Liver (tissue), 9 donors: ENCODE data around the gene ASS1. TPM values are rescaled to one million over a fixed set of nuclear protein-coding genes. Genes with fewer than 3 reads are reported as not detected.

ENCODE experiments used
- DNase-seq: peaks from one replicate; pipeline ENCODE4 v3.0.0-alpha.2; 2017; ENCODE audit warnings: low spot score
- H3K27ac ChIP-seq, 2 donors: one replicate each; pipeline ENCODE4 v1.7.0; 2013; ENCODE audit warnings: inconsistent platforms in 2 of 2, low read length in 2 of 2, control low read depth in 1 of 2, low read depth in 1 of 2, mild to moderate bottlenecking in 1 of 2
- H3K27me3 ChIP-seq, 4 donors: one replicate each; pipeline versions ENCODE4 v1.6.1 to v1.7.0; 2013; ENCODE audit warnings: low read length in 3 of 4, inconsistent platforms in 1 of 4, mild to moderate bottlenecking in 1 of 4, moderate library complexity in 1 of 4; ENCODE audit not compliant: control insufficient read depth in 4 of 4, insufficient read depth in 4 of 4
- H3K36me3 ChIP-seq, 4 donors: one replicate each; pipeline versions ENCODE4 v1.6.1 to v1.7.0; 2013; ENCODE audit warnings: low read length in 3 of 4, mild to moderate bottlenecking in 3 of 4, low read depth in 1 of 4, moderate library complexity in 1 of 4; ENCODE audit not compliant: control insufficient read depth in 4 of 4, insufficient read depth in 3 of 4
- H3K4me1 ChIP-seq, 4 donors: one replicate each; pipeline versions ENCODE4 v1.6.1 to v1.7.0; 2013; ENCODE audit warnings: low read length in 3 of 4, mild to moderate bottlenecking in 3 of 4, moderate library complexity in 1 of 4; ENCODE audit not compliant: control insufficient read depth in 4 of 4, insufficient read depth in 4 of 4
- H3K4me3 ChIP-seq, 3 donors: one replicate each; pipeline versions ENCODE4 v1.6.1 to v1.7.0; 2013; ENCODE audit warnings: low read length in 3 of 3, control low read depth in 1 of 3, low read depth in 1 of 3, mild to moderate bottlenecking in 1 of 3
- H3K9ac ChIP-seq, 2 donors: one replicate each; pipeline ENCODE4 v1.7.0; 2013; ENCODE audit warnings: low read length in 2 of 2, mild to moderate bottlenecking in 2 of 2, moderate library complexity in 2 of 2, control low read depth in 1 of 2, low read depth in 1 of 2
- H3K9me3 ChIP-seq, 4 donors: one replicate each; pipeline versions ENCODE4 v1.6.1 to v1.7.0; 2013; ENCODE audit warnings: low read length in 3 of 4; ENCODE audit not compliant: control insufficient read depth in 4 of 4
- EGR1 ChIP-seq, 2 donors: IDR thresholded peaks; 2 replicates each; pipeline ENCODE4 v1.6.1; 2016 to 2018; ENCODE audit warnings: antibody characterized with exemption in 2 of 2, low read depth in 2 of 2
- FOXA1 ChIP-seq: IDR thresholded peaks from 2 replicates; pipeline ENCODE4 v1.6.1; 2016; ENCODE audit warnings: antibody characterized with exemption
- FOXA2 ChIP-seq: IDR thresholded peaks from 2 replicates; pipeline ENCODE4 v1.6.1; 2016; ENCODE audit warnings: antibody characterized with exemption
- GABPA ChIP-seq, 2 donors: IDR thresholded peaks in 1 of 2; conservative IDR thresholded peaks in 1 of 2; 2 replicates each; pipeline ENCODE4 v1.6.1; 2016; ENCODE audit warnings: antibody characterized with exemption in 2 of 2, mild to moderate bottlenecking in 1 of 2, moderate library complexity in 1 of 2
- HNF4A ChIP-seq, 2 donors: conservative IDR thresholded peaks; 2 replicates each; pipeline ENCODE4 v1.6.1; 2016; ENCODE audit warnings: antibody characterized with exemption in 2 of 2, mild to moderate bottlenecking in 2 of 2
- HNF4G ChIP-seq: IDR thresholded peaks from 2 replicates; pipeline ENCODE4 v1.6.1; 2016; ENCODE audit warnings: antibody characterized with exemption
- JUND ChIP-seq, 2 donors: IDR thresholded peaks; 2 replicates each; pipeline ENCODE4 v1.6.1; 2016; ENCODE audit warnings: antibody characterized with exemption in 2 of 2
- NR2F2 ChIP-seq: IDR thresholded peaks from 2 replicates; pipeline ENCODE4 v1.6.1; 2016; ENCODE audit warnings: antibody characterized with exemption
- RAD21 ChIP-seq, 2 donors: IDR thresholded peaks; 2 replicates each; pipeline ENCODE4 v1.6.1; 2016; ENCODE audit warnings: antibody characterized with exemption in 2 of 2, mild to moderate bottlenecking in 2 of 2
- RXRA ChIP-seq, 2 donors: IDR thresholded peaks; 2 replicates each; pipeline ENCODE4 v1.6.1; 2017 to 2018; ENCODE audit warnings: antibody characterized with exemption in 2 of 2, mild to moderate bottlenecking in 1 of 2
- SP1 ChIP-seq: IDR thresholded peaks from 2 replicates; pipeline ENCODE4 v1.6.1; 2018; ENCODE audit warnings: antibody characterized with exemption, mild to moderate bottlenecking
- TAF1 ChIP-seq: conservative IDR thresholded peaks from 2 replicates; pipeline ENCODE4 v1.6.1; 2016; ENCODE audit warnings: antibody characterized with exemption, mild to moderate bottlenecking
- WGBS: extraction: QIAGEN DNeasy Blood & Tissue Kit; methylation state at CpG from one replicate; pipeline ENCODE4 v1.1.7; 2013; 5-methylcytosine and 5-hydroxymethylcytosine counted together
- polyA plus RNA-seq, 2 donors: library from polyadenylated mRNA; stranded (reverse) in 1 of 2; unstranded in 1 of 2; fragments of 200-250 nt in 1 of 2; fragments of >200 nt in 1 of 2; fragmentation: Nextera tagmentation in 1 of 2; extraction: Ambion mirVana in 1 of 2; gene quantifications; one replicate each; pipeline versions ENCODE4 v1.2.1 to v1.2.3, GENCODE V29; 2013 to 2015
- total RNA-seq, 2 donors: library from RNA; depleted of rRNA; stranded (reverse); fragments of >200 nt; gene quantifications; one replicate each; pipeline ENCODE4 v1.2.3, GENCODE V29; 2014
- TF ChIP-seq, protein P1 (sequence below): IDR thresholded peaks from 2 replicates; pipeline ENCODE4 v1.6.1; 2016; ENCODE audit warnings: antibody characterized with exemption
- TF ChIP-seq, protein P2 (sequence below): IDR thresholded peaks from 2 replicates; pipeline ENCODE4 v1.6.1; 2016; ENCODE audit warnings: antibody characterized with exemption
- TF ChIP-seq, protein P3 (sequence below): IDR thresholded peaks from 2 replicates; pipeline ENCODE4 v1.6.1; 2016; ENCODE audit warnings: antibody characterized with exemption
- donor health status: healthy.
- donor health status: healthy.
- donor health status: healthy.
- donor health status: healthy.
- donor health status: healthy.

The ASS1 gene
- total and polyA plus RNA-seq, 4 donors = 396 to 711 (median 533) TPM

DNA sequence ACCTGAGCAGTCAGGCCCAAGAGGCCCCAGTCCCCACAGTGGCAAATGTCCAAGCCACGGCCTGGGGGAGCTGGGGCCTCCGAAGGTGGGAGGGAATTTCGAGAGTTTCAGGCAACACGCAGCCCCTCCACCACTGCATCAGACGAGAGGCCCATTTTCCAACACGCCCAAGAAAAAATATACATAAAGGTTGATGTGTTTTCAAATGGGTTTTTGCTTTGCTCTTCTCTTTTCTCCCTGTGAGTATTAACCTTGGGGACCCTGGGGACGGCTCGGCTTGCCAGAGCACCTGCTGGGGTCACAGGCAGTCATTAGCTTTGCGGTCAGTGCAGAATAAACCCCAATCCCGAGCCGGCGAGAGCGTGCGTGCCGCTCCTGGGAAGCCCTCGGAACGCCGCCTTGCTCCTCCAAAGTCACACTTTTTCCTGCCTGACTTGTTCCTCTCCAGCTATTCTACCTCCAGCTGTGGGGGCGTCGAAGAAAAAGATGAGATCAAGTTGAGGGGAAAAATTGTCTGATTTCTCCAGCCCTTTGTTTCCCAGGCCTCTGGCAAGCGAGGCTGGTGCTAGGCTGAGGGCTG is 31.5 kb downstream of the ASS1 start:
- DNase-seq = no peak
- TF ChIP-seq JUND (IDR thresholded peaks at IDR 0.05) = no peak
- TF ChIP-seq, protein P1, sequence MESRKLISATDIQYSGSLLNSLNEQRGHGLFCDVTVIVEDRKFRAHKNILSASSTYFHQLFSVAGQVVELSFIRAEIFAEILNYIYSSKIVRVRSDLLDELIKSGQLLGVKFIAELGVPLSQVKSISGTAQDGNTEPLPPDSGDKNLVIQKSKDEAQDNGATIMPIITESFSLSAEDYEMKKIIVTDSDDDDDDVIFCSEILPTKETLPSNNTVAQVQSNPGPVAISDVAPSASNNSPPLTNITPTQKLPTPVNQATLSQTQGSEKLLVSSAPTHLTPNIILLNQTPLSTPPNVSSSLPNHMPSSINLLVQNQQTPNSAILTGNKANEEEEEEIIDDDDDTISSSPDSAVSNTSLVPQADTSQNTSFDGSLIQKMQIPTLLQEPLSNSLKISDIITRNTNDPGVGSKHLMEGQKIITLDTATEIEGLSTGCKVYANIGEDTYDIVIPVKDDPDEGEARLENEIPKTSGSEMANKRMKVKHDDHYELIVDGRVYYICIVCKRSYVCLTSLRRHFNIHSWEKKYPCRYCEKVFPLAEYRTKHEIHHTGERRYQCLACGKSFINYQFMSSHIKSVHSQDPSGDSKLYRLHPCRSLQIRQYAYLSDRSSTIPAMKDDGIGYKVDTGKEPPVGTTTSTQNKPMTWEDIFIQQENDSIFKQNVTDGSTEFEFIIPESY = no peak
- TF ChIP-seq RAD21 (IDR thresholded peaks at IDR 0.05) = no peak
- TF ChIP-seq, protein P2, sequence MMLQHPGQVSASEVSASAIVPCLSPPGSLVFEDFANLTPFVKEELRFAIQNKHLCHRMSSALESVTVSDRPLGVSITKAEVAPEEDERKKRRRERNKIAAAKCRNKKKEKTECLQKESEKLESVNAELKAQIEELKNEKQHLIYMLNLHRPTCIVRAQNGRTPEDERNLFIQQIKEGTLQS = no peak
- TF ChIP-seq HNF4G = no peak
- TF ChIP-seq NR2F2 = no peak
- no peaks in the 10 kb centered on the region for H3K27me3 ChIP-seq
- peaks cover 16 to 77% (median 30%) of the 10 kb centered on the region in 4 donors for H3K36me3 ChIP-seq
- no peak overlapping the region for H3K27ac ChIP-seq
- H3K4me1 ChIP-seq = no peaks in the 10 kb centered on the region
- H3K9ac ChIP-seq = no peak overlapping the region
- no peak overlapping the region for H3K4me3 ChIP-seq
- 88% methylated on average over 21 of the region's 21 CpGs for WGBS
- no peaks in the 10 kb centered on the region for H3K9me3 ChIP-seq

DNA sequence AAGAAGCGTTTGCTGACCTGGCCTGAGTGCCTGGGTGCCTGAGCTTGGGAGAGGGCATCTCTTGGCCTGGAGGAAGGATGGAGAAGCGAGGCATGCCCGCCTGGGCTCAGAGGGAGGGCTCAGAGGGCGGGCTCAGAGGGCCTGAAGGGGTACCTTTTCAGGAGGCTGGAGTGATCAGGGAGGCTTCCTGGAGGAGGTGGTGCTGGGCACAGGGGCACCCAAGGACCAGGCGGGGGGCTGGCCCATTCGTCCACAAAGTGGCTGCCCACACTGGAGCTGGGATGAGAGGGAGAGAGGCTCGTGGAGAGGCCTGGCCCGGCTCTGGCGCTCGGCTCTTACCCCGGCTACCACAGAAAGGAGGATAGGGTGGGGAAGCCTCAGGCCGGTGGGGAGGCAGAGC is 32.8 kb downstream of the ASS1 start:
- peaks cover 9 to 83% (median 40%) of the 10 kb centered on the region in 4 donors for H3K36me3 ChIP-seq

DNA sequence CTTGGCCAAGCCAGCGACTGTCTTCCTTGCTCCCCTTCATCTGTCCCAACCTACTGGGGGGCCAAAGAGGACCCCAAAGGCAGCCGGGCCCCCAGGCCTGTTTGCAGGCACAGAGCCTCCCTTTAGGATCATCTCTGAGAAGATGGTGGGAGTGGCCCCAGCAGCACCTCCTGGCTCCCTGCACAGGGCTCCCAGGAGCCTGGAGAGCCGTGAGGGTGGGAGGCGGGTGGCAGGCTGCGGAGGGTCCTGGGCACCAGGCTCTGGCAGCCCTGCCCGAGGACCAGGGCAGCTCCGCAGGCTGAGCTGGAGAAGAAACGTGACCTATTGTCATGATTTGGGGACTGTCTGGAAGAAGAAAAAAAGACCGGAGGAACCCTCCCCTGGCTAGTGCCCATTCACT is 33.4 kb downstream of the ASS1 start:
- H3K4me3 ChIP-seq = no peak overlapping the region
- DNase-seq = no peak
- 93% methylated on average over 9 of the region's 9 CpGs for WGBS
- no peaks in the 10 kb centered on the region for H3K9me3 ChIP-seq
- no peaks in the 10 kb centered on the region for H3K4me1 ChIP-seq
- H3K9ac ChIP-seq = no peak overlapping the region
- H3K27ac ChIP-seq = no peak overlapping the region
- H3K36me3 ChIP-seq = peaks cover 9 to 84% (median 41%) of the 10 kb centered on the region in 4 donors
- no peak for TF ChIP-seq JUND (IDR thresholded peaks at IDR 0.05)
- no peak for TF ChIP-seq EGR1 (IDR thresholded peaks at IDR 0.05; ENCODE audit: low read depth in 2 of 2)
- TF ChIP-seq TAF1 = no peak
- no peak for TF ChIP-seq HNF4A (conservative IDR thresholded peaks at IDR 0.05)
- no peak for TF ChIP-seq GABPA (IDR thresholded peaks at IDR 0.05 in 1 of 2, conservative IDR thresholded peaks at IDR 0.05 in 1 of 2)
- no peak for TF ChIP-seq FOXA1
- TF ChIP-seq SP1 = no peak
- no peak for TF ChIP-seq HNF4G
- no peaks in the 10 kb centered on the region for H3K27me3 ChIP-seq

More for the DNA sequence above, 32.8 kb downstream of the ASS1 start:
- TF ChIP-seq FOXA1 (no peak), EGR1 (IDR thresholded peaks at IDR 0.05; ENCODE audit: low read depth in 2 of 2) (no peak), SP1 (no peak), HNF4G (no peak), FOXA2 (no peak), RXRA (IDR thresholded peaks at IDR 0.05) (no peak)
- TF ChIP-seq, protein P2 = no peak
- TF ChIP-seq, protein P3, sequence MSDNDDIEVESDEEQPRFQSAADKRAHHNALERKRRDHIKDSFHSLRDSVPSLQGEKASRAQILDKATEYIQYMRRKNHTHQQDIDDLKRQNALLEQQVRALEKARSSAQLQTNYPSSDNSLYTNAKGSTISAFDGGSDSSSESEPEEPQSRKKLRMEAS = no peak
- no peaks in the 10 kb centered on the region for H3K27me3 ChIP-seq
- no peaks in the 10 kb centered on the region for H3K4me1 ChIP-seq
- H3K9me3 ChIP-seq = no peaks in the 10 kb centered on the region
- H3K27ac ChIP-seq = no peak overlapping the region
- no peak overlapping the region for H3K4me3 ChIP-seq
- no peak for DNase-seq
- WGBS = 93% methylated on average over 12 of the region's 12 CpGs
- no peak overlapping the region for H3K9ac ChIP-seq
